GM23338 (cell line): ENCODE data around the gene GRIK4. TPM values are rescaled to one million over a fixed set of nuclear protein-coding genes. Genes with fewer than 3 reads are reported as not detected.

ENCODE experiments used
- ATAC-seq: fragments of 200-7000 bp; cut with Tn5 transposase; 3 replicates; pipeline ENCODE4 v1.9.1; 2020
- DNase-seq: peaks from one replicate; pipeline ENCODE4 v3.0.0-alpha.2; 2015; ENCODE audit warnings: low spot score
- H2AFZ ChIP-seq: fragments of 200-600 bp; sonication (generic); 2 replicates; pipeline ENCODE4 v1.8.0; 2016; ENCODE audit warnings: antibody characterized with exemption, mild to moderate bottlenecking, moderate library complexity
- H3F3A ChIP-seq: fragments of 200-600 bp; sonication (generic); replicated peaks from 2 replicates; pipeline ENCODE4 v1.8.0; 2017; ENCODE audit warnings: antibody characterized with exemption, mixed run types, low read depth
- H3K27ac ChIP-seq: fragments of 200-600 bp; sonication (generic); 2 replicates; pipeline ENCODE4 v1.6.1; 2016; ENCODE audit warnings: low read depth
- H3K27me3 ChIP-seq: fragments of 200-600 bp; sonication (generic); 2 replicates; pipeline ENCODE4 v1.8.0; 2016; ENCODE audit warnings: mild to moderate bottlenecking, mixed run types, moderate library complexity; ENCODE audit not compliant: insufficient read depth
- H3K36me3 ChIP-seq: fragments of 200-600 bp; sonication (generic); 2 replicates; pipeline ENCODE4 v1.8.0; 2016; ENCODE audit warnings: mild to moderate bottlenecking; ENCODE audit not compliant: insufficient read depth
- H3K4me1 ChIP-seq: fragments of 200-600 bp; sonication (generic); 2 replicates; pipeline ENCODE4 v1.8.0; 2016; ENCODE audit warnings: mild to moderate bottlenecking, moderate library complexity; ENCODE audit not compliant: insufficient read depth
- H3K4me2 ChIP-seq: fragments of 200-600 bp; sonication (generic); 2 replicates; pipeline ENCODE4 v1.7.1; 2017; ENCODE audit warnings: mixed run types
- H3K4me3 ChIP-seq: fragments of 200-600 bp; sonication (generic); 2 replicates; pipeline ENCODE4 v1.6.1; 2016; ENCODE audit warnings: mixed run types
- H3K79me2 ChIP-seq: fragments of 200-600 bp; sonication (generic); replicated peaks from 2 replicates; pipeline ENCODE4 v1.8.0; 2017; ENCODE audit warnings: mild to moderate bottlenecking; ENCODE audit not compliant: insufficient read depth
- H3K9me2 ChIP-seq: fragments of 200-600 bp; sonication (generic); 2 replicates; pipeline ENCODE4 v1.8.0; 2017; ENCODE audit not compliant: insufficient read depth
- H4K20me1 ChIP-seq: fragments of 200-600 bp; sonication (generic); replicated peaks from 2 replicates; pipeline ENCODE4 v1.8.0; 2017; ENCODE audit warnings: mild to moderate bottlenecking; ENCODE audit not compliant: insufficient read depth
- H3K27ac Mint-ChIP-seq: 2 replicates; pipeline ENCODE4 v1.8.0; 2020; ENCODE audit warnings: inconsistent platforms, mild to moderate bottlenecking, moderate library complexity, mixed read lengths
- H3K27me3 Mint-ChIP-seq: 3 replicates; pipeline ENCODE4 v1.8.0; 2022; ENCODE audit warnings: low read depth, mild to moderate bottlenecking, moderate library complexity, mixed read lengths, inconsistent platforms; ENCODE audit not compliant: insufficient read depth, poor library complexity
- H3K36me3 Mint-ChIP-seq: 3 replicates; pipeline ENCODE4 v1.8.0; 2021; ENCODE audit warnings: low read depth, mild to moderate bottlenecking, inconsistent platforms, moderate library complexity, mixed read lengths
- H3K4me1 Mint-ChIP-seq: 3 replicates; pipeline ENCODE4 v1.8.0; 2020; ENCODE audit warnings: mild to moderate bottlenecking, inconsistent platforms, mixed read lengths
- H3K4me3 Mint-ChIP-seq: 3 replicates; pipeline ENCODE4 v1.8.0; 2021; ENCODE audit warnings: moderate library complexity, mild to moderate bottlenecking, inconsistent platforms, mixed read lengths
- H3K9me3 Mint-ChIP-seq: 3 replicates; pipeline ENCODE4 v1.8.0; 2020; ENCODE audit warnings: moderate library complexity, mild to moderate bottlenecking, inconsistent platforms, mixed read lengths
- CREB1 ChIP-seq: fragments of 250-450 bp; sonication (Bioruptor Pico); IDR thresholded peaks from 2 replicates; pipeline ENCODE4 v1.5.0; 2020; ENCODE audit warnings: low read depth, mild to moderate bottlenecking, moderate library complexity
- EZH2 ChIP-seq: fragments of 200-600 bp; sonication (generic); IDR thresholded peaks from one replicate; pipeline ENCODE4 v1.8.0; 2017; ENCODE audit warnings: antibody characterized with exemption, mild to moderate bottlenecking, low read depth; ENCODE audit not compliant: unreplicated experiment
- EZH2phosphoT487 ChIP-seq: fragments of 200-600 bp; sonication (generic); IDR thresholded peaks from one replicate; pipeline ENCODE4 v1.8.1; 2018; ENCODE audit warnings: antibody characterized with exemption; ENCODE audit not compliant: unreplicated experiment
- JUNB ChIP-seq: IDR thresholded peaks from one replicate; pipeline ENCODE4 v1.6.1; 2016; ENCODE audit warnings: antibody characterized with exemption; ENCODE audit not compliant: unreplicated experiment
- NANOG ChIP-seq: IDR thresholded peaks from 2 replicates; pipeline ENCODE4 v1.6.1; 2016; ENCODE audit warnings: antibody characterized with exemption, borderline replicate concordance
- POLR2AphosphoS5 ChIP-seq: IDR thresholded peaks from 2 replicates; pipeline ENCODE4 v1.6.1; 2016; ENCODE audit warnings: antibody characterized with exemption, low read depth
- STAT1 ChIP-seq: IDR thresholded peaks from one replicate; pipeline ENCODE4 v1.6.1; 2016; ENCODE audit warnings: antibody characterized with exemption; ENCODE audit not compliant: unreplicated experiment
- ZNF114 ChIP-seq: fragments of 250-450 bp; sonication (Bioruptor Pico); IDR thresholded peaks from 2 replicates; pipeline ENCODE4 v1.5.0; 2020; ENCODE audit warnings: mild to moderate bottlenecking, moderate library complexity
- ZNF331 ChIP-seq: fragments of 250-450 bp; sonication (Bioruptor Pico); IDR thresholded peaks from 2 replicates; pipeline ENCODE4 v1.5.0; 2020; ENCODE audit warnings: low read depth, mild to moderate bottlenecking, moderate library complexity
- polyA plus RNA-seq: library from polyadenylated mRNA; unstranded; fragments of >200 nt; fragmentation: Nextera tagmentation; extraction: Ambion mirVana; gene quantifications from 2 replicates; pipeline ENCODE4 v1.2.1, GENCODE V29; 2016
- total RNA-seq: library from RNA; depleted of rRNA; stranded (reverse); fragments of >200 nt; shearing (Covaris generic); gene quantifications from 2 replicates; pipeline ENCODE4 v1.2.3, GENCODE V29; 2014
- TF ChIP-seq, protein P1 (sequence below): IDR thresholded peaks from 2 replicates; pipeline ENCODE4 v1.6.1; 2016; ENCODE audit warnings: antibody characterized with exemption
- TF ChIP-seq, protein P2 (sequence below): fragments of 250-450 bp; sonication (Bioruptor Pico); IDR thresholded peaks from 2 replicates; pipeline ENCODE4 v1.5.0; 2020; ENCODE audit warnings: mild to moderate bottlenecking, moderate library complexity
- TF ChIP-seq, protein P3 (sequence below): IDR thresholded peaks from one replicate; pipeline ENCODE4 v1.6.1; 2018; ENCODE audit warnings: antibody characterized with exemption; ENCODE audit not compliant: unreplicated experiment
- TF ChIP-seq, protein P4 (sequence below), 2 experiments: fragments of 200-600 bp in 1 of 2; sonication (generic) in 1 of 2; conservative IDR thresholded peaks; 2 replicates each; pipeline versions ENCODE4 v1.5.1 to v1.6.1; 2016 to 2017; ENCODE audit warnings: antibody characterized with exemption in 2 of 2, low read depth in 2 of 2, mild to moderate bottlenecking in 2 of 2, moderate library complexity in 1 of 2

The GRIK4 gene
- total and polyA plus RNA-seq, 2 experiments from 2014 or later, result 0.63 to 2.2 TPM

DNA sequence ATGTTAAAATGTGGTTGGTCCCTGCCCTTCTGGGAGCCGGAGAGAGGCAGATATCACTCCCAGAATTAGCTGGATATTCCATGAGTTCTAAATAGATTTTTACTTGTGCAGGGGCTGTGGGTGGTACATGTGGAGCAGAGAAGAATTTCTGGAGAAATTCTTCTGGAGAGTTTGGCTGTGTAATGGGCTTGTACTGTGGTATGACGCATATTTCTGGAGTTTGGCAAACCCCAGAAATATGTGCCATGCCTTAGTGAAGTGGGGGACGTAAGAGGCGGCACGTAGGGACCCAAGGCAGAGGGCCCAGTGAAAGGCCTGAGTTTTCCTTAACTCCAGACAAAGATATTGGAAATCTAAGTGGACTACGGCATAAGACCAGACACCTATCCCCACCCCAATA lies 461.1 kb downstream of the GRIK4 start:
- Histone ChIP-seq H3K79me2 (no peaks in the 10 kb centered on the region), H3F3A (no peaks in the 10 kb centered on the region), H4K20me1 (no peaks in the 10 kb centered on the region), H2AFZ (no peak overlapping the region), H3K4me2 (no peak overlapping the region), H3K36me3 (no peaks in the 10 kb centered on the region), H3K4me3 (no peak overlapping the region), H3K27me3 (no peaks in the 10 kb centered on the region), H3K9me2 (no peaks in the 10 kb centered on the region), H3K4me1 (no peaks in the 10 kb centered on the region), H3K27ac (no peak overlapping the region)
- DNase-seq, result no peak
- peaks cover 4% of the 10 kb centered on the region for H3K27me3 Mint-ChIP-seq
- peaks cover 4% of the 10 kb centered on the region for H3K4me1 Mint-ChIP-seq
- no peaks in the 10 kb centered on the region for H3K9me3 Mint-ChIP-seq
- no peak for ATAC-seq
- no peak overlapping the region for H3K27ac Mint-ChIP-seq
- TF ChIP-seq, protein P1, sequence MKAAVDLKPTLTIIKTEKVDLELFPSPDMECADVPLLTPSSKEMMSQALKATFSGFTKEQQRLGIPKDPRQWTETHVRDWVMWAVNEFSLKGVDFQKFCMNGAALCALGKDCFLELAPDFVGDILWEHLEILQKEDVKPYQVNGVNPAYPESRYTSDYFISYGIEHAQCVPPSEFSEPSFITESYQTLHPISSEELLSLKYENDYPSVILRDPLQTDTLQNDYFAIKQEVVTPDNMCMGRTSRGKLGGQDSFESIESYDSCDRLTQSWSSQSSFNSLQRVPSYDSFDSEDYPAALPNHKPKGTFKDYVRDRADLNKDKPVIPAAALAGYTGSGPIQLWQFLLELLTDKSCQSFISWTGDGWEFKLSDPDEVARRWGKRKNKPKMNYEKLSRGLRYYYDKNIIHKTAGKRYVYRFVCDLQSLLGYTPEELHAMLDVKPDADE, result no peak
- TF ChIP-seq CREB1 (CRISPR knock-in tag) (no peak), STAT1 (no peak), NANOG (no peak), ZNF331 (CRISPR knock-in tag) (no peak), EZH2 (no peak), POLR2AphosphoS5 (no peak), EZH2phosphoT487 (no peak), JUNB (no peak), ZNF114 (CRISPR knock-in tag) (no peak)
- TF ChIP-seq, protein P2, sequence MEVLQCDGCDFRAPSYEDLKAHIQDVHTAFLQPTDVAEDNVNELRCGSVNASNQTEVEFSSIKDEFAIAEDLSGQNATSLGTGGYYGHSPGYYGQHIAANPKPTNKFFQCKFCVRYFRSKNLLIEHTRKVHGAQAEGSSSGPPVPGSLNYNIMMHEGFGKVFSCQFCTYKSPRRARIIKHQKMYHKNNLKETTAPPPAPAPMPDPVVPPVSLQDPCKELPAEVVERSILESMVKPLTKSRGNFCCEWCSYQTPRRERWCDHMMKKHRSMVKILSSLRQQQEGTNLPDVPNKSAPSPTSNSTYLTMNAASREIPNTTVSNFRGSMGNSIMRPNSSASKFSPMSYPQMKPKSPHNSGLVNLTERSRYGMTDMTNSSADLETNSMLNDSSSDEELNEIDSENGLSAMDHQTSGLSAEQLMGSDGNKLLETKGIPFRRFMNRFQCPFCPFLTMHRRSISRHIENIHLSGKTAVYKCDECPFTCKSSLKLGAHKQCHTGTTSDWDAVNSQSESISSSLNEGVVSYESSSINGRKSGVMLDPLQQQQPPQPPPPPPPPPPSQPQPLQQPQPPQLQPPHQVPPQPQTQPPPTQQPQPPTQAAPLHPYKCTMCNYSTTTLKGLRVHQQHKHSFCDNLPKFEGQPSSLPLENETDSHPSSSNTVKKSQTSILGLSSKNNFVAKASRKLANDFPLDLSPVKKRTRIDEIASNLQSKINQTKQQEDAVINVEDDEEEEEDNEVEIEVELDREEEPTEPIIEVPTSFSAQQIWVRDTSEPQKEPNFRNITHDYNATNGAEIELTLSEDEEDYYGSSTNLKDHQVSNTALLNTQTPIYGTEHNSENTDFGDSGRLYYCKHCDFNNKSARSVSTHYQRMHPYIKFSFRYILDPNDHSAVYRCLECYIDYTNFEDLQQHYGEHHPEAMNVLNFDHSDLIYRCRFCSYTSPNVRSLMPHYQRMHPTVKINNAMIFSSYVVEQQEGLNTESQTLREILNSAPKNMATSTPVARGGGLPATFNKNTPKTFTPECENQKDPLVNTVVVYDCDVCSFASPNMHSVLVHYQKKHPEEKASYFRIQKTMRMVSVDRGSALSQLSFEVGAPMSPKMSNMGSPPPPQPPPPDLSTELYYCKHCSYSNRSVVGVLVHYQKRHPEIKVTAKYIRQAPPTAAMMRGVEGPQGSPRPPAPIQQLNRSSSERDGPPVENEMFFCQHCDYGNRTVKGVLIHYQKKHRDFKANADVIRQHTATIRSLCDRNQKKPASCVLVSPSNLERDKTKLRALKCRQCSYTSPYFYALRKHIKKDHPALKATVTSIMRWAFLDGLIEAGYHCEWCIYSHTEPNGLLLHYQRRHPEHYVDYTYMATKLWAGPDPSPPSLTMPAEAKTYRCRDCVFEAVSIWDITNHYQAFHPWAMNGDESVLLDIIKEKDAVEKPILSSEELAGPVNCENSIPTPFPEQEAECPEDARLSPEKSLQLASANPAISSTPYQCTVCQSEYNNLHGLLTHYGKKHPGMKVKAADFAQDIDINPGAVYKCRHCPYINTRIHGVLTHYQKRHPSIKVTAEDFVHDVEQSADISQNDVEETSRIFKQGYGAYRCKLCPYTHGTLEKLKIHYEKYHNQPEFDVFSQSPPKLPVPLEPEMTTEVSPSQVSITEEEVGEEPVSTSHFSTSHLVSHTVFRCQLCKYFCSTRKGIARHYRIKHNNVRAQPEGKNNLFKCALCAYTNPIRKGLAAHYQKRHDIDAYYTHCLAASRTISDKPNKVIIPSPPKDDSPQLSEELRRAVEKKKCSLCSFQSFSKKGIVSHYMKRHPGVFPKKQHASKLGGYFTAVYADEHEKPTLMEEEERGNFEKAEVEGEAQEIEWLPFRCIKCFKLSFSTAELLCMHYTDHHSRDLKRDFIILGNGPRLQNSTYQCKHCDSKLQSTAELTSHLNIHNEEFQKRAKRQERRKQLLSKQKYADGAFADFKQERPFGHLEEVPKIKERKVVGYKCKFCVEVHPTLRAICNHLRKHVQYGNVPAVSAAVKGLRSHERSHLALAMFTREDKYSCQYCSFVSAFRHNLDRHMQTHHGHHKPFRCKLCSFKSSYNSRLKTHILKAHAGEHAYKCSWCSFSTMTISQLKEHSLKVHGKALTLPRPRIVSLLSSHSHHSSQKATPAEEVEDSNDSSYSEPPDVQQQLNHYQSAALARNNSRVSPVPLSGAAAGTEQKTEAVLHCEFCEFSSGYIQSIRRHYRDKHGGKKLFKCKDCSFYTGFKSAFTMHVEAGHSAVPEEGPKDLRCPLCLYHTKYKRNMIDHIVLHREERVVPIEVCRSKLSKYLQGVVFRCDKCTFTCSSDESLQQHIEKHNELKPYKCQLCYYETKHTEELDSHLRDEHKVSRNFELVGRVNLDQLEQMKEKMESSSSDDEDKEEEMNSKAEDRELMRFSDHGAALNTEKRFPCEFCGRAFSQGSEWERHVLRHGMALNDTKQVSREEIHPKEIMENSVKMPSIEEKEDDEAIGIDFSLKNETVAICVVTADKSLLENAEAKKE (CRISPR knock-in tag), result no peak
- TF ChIP-seq, protein P3, sequence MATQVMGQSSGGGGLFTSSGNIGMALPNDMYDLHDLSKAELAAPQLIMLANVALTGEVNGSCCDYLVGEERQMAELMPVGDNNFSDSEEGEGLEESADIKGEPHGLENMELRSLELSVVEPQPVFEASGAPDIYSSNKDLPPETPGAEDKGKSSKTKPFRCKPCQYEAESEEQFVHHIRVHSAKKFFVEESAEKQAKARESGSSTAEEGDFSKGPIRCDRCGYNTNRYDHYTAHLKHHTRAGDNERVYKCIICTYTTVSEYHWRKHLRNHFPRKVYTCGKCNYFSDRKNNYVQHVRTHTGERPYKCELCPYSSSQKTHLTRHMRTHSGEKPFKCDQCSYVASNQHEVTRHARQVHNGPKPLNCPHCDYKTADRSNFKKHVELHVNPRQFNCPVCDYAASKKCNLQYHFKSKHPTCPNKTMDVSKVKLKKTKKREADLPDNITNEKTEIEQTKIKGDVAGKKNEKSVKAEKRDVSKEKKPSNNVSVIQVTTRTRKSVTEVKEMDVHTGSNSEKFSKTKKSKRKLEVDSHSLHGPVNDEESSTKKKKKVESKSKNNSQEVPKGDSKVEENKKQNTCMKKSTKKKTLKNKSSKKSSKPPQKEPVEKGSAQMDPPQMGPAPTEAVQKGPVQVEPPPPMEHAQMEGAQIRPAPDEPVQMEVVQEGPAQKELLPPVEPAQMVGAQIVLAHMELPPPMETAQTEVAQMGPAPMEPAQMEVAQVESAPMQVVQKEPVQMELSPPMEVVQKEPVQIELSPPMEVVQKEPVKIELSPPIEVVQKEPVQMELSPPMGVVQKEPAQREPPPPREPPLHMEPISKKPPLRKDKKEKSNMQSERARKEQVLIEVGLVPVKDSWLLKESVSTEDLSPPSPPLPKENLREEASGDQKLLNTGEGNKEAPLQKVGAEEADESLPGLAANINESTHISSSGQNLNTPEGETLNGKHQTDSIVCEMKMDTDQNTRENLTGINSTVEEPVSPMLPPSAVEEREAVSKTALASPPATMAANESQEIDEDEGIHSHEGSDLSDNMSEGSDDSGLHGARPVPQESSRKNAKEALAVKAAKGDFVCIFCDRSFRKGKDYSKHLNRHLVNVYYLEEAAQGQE, result no peak
- TF ChIP-seq, protein P4, sequence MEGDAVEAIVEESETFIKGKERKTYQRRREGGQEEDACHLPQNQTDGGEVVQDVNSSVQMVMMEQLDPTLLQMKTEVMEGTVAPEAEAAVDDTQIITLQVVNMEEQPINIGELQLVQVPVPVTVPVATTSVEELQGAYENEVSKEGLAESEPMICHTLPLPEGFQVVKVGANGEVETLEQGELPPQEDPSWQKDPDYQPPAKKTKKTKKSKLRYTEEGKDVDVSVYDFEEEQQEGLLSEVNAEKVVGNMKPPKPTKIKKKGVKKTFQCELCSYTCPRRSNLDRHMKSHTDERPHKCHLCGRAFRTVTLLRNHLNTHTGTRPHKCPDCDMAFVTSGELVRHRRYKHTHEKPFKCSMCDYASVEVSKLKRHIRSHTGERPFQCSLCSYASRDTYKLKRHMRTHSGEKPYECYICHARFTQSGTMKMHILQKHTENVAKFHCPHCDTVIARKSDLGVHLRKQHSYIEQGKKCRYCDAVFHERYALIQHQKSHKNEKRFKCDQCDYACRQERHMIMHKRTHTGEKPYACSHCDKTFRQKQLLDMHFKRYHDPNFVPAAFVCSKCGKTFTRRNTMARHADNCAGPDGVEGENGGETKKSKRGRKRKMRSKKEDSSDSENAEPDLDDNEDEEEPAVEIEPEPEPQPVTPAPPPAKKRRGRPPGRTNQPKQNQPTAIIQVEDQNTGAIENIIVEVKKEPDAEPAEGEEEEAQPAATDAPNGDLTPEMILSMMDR (conservative IDR thresholded peaks at IDR 0.05; ENCODE audit: low read depth in 2 of 2), result no peak
- no peaks in the 10 kb centered on the region; the same call in 2 of the 3 replicates for H3K36me3 Mint-ChIP-seq
- H3K4me3 Mint-ChIP-seq, result no peak overlapping the region
